Lower leg skin (tissue), 3 donors: ENCODE results near the gene GANC.

ENCODE experiments used
- POLR2A ChIP-seq, 2 donors: fragments of 450-650 bp; IDR thresholded peaks; one replicate each; pipeline ENCODE4 v1.6.1; 2016 to 2017; ENCODE audit warnings: antibody characterized with exemption in 2 of 2, mild to moderate bottlenecking in 1 of 2, moderate library complexity in 1 of 2
- TF ChIP-seq, protein P1 (sequence below), 3 donors: fragments of 450-650 bp; IDR thresholded peaks; one replicate each; pipeline ENCODE4 v1.5.1; 2016; ENCODE audit warnings: antibody characterized with exemption in 3 of 3, mild to moderate bottlenecking in 3 of 3, moderate library complexity in 2 of 3

DNA sequence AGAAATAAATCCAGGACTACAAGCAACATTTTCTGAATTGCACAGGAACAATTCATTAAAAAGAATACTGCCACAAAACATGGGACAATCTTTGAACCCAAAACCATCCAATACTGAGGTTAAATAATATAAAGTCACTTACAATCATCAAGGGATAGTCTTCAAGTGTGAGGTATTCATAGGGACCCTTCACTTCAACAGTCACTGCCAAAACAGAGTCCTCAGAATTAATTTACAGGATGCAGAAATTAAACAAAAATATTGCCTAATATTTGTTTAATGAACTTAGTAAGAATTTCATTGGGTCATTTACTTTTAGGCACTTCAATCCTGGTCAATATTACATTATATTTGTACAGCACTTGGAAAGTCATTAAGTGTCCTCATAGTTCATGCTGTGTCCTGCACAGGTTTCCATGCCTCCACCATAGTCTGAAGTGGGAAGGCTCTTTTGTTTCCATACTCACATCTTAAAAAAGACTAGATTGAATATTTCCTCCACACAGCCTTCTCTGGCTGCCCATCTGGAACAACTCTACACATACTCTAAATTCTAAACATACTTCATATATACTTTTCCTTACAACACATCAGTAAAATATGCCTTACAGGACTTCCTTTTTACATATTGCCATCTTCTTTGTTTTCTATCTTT is 33.3 kb upstream of the GANC start:
- TF ChIP-seq POLR2A (IDR thresholded peaks at IDR 0.05) = no peak
- TF ChIP-seq, protein P1, sequence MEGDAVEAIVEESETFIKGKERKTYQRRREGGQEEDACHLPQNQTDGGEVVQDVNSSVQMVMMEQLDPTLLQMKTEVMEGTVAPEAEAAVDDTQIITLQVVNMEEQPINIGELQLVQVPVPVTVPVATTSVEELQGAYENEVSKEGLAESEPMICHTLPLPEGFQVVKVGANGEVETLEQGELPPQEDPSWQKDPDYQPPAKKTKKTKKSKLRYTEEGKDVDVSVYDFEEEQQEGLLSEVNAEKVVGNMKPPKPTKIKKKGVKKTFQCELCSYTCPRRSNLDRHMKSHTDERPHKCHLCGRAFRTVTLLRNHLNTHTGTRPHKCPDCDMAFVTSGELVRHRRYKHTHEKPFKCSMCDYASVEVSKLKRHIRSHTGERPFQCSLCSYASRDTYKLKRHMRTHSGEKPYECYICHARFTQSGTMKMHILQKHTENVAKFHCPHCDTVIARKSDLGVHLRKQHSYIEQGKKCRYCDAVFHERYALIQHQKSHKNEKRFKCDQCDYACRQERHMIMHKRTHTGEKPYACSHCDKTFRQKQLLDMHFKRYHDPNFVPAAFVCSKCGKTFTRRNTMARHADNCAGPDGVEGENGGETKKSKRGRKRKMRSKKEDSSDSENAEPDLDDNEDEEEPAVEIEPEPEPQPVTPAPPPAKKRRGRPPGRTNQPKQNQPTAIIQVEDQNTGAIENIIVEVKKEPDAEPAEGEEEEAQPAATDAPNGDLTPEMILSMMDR (IDR thresholded peaks at IDR 0.05) = no peak
